ENCODE results near the gene C16orf54. TPM values are rescaled to one million over a fixed set of nuclear protein-coding genes. Genes with fewer than 3 reads are reported as not detected.

C16orf54 gene
- total and polyA plus RNA-seq, 2 donors (not counting 3 experiments of a cell fraction or from before 2014, with no cell fraction given), result not detected

GRCh38 chr16:29763326-29763725, 17.5 kb upstream of the C16orf54 start:
- no peak for DNase-seq (ENCODE audit: low read depth, low spot score)
- intact Hi-C loops (cut with micrococcal nuclease) (no loop called here), dilution Hi-C loops (cut with MboI; ENCODE audit: extremely low pct_ligation_motif_present, low sequenced_read_pairs) (no loop called here)
- BruUV-seq (replicated peaks), result no TSS peak
- no peak for TF ChIP-seq EZH2 (IDR thresholded peaks at IDR 0.05; ENCODE audit: borderline replicate concordance, low read depth, low read length, severe bottlenecking)
- no peak for TF ChIP-seq POLR2AphosphoS5 (IDR thresholded peaks at IDR 0.05; ENCODE audit: insufficient read depth, low read depth, low read length)
- no peak for TF ChIP-seq POLR2A (IDR thresholded peaks at IDR 0.05; ENCODE audit: low read depth, low read length)
- no peak for TF ChIP-seq CTCF (IDR thresholded peaks at IDR 0.05; ENCODE audit: extremely low read depth in 1 of 2, insufficient read depth in 1 of 2, low read depth in 1 of 2, low read length in 2 of 2)
- TF ChIP-seq GATA2 (IDR thresholded peaks at IDR 0.05; ENCODE audit: insufficient read depth, insufficient read length, low read depth, low read length), result no peak
- TF ChIP-seq FOS (IDR thresholded peaks at IDR 0.05; ENCODE audit: borderline replicate concordance, insufficient read depth, low read length), result no peak
- TF ChIP-seq JUN (IDR thresholded peaks at IDR 0.05; ENCODE audit: borderline replicate concordance, insufficient read depth, insufficient read length, low read depth), result no peak
- no peak for TF ChIP-seq MAX (IDR thresholded peaks at IDR 0.05; ENCODE audit: insufficient read depth, insufficient read length)
- TF ChIP-seq MYC (IDR thresholded peaks at IDR 0.05; ENCODE audit: low read depth, low read length), result no peak
- Histone ChIP-seq H3K4me3 (replicated peaks in 1 of 3; ENCODE audit: insufficient read depth in 1 of 3, low read depth in 1 of 3, low read length in 3 of 3) (no peak overlapping the region), H3K9me3 (replicated peaks; ENCODE audit: control insufficient read depth, insufficient read depth, low read length) (no peaks in the 10 kb centered on the region), H3K27ac (ENCODE audit: insufficient read depth, low read depth, low read length) (no peak overlapping the region), H3K4me2 (ENCODE audit: insufficient read depth, low read length) (no peak overlapping the region), H3K9me1 (replicated peaks; ENCODE audit: control insufficient read depth, extremely low read depth, insufficient read depth, low read length) (no peaks in the 10 kb centered on the region), H3K4me1 (ENCODE audit: control insufficient read depth, extremely low read depth, insufficient read depth, low read length) (no peaks in the 10 kb centered on the region), H3K79me2 (ENCODE audit: control insufficient read depth, insufficient read depth, low read length) (no peaks in the 10 kb centered on the region), H3K36me3 (ENCODE audit: control insufficient read depth in 2 of 2, extremely low read depth in 1 of 2, insufficient read depth in 2 of 2, low read length in 2 of 2) (no peaks in the 10 kb centered on the region), H4K20me1 (replicated peaks; ENCODE audit: control insufficient read depth, extremely low read depth, insufficient read depth, low read length) (no peaks in the 10 kb centered on the region), H3K27me3 (ENCODE audit: control insufficient read depth in 2 of 2, insufficient read depth in 2 of 2, low read length in 2 of 2) (no peaks in the 10 kb centered on the region), H3K9ac (replicated peaks; ENCODE audit: extremely low read depth, insufficient read depth, low read length) (no peak overlapping the region), H2AFZ (ENCODE audit: low read depth, low read length) (no peak overlapping the region)
- POLR2A ChIA-PET, result no interaction called here
- FAIRE-seq, result no peak
- CTCF ChIA-PET, result no interaction called here
